Suprapubic skin (tissue), 4 donors: ENCODE measurements around the gene LZIC.

Source experiments
- CTCF ChIP-seq, 2 donors: fragments of 200-600 bp in 1 of 2; fragments of 450-650 bp in 1 of 2; sonication (generic) in 1 of 2; IDR thresholded peaks; one replicate each; pipeline ENCODE4 v1.5.1; 2016 to 2019; ENCODE audit warnings: antibody characterized with exemption in 2 of 2, mild to moderate bottlenecking in 1 of 2, moderate library complexity in 1 of 2
- POLR2A ChIP-seq, 2 donors: fragments of 450-650 bp; IDR thresholded peaks; one replicate each; pipeline ENCODE4 v1.6.1; 2017; ENCODE audit warnings: antibody characterized with exemption in 2 of 2, mild to moderate bottlenecking in 2 of 2, moderate library complexity in 2 of 2
- POLR2AphosphoS5 ChIP-seq, 3 donors: sonication (generic); formaldehyde crosslinking; IDR thresholded peaks; one replicate each; pipeline ENCODE4 v1.6.1; 2017; ENCODE audit warnings: antibody characterized with exemption in 3 of 3

GRCh38 chr1:9917901-9918300 is 25.3 kb downstream of the LZIC start:
- no peak for TF ChIP-seq CTCF (IDR thresholded peaks at IDR 0.05)
- TF ChIP-seq POLR2A (IDR thresholded peaks at IDR 0.05) = no peak
- no peak for TF ChIP-seq POLR2AphosphoS5 (IDR thresholded peaks at IDR 0.05)
